DMS153 treated with DMSO at 0.1 percent for 48 hours (cell line): ENCODE data around the gene CCSER1.

Source experiments
- DNase-seq: peaks from one replicate; lab custom pipeline; 2025; ENCODE audit not compliant: unreplicated experiment; lab: John Stamatoyannopoulos, UW

CCSER1 gene

DNA sequence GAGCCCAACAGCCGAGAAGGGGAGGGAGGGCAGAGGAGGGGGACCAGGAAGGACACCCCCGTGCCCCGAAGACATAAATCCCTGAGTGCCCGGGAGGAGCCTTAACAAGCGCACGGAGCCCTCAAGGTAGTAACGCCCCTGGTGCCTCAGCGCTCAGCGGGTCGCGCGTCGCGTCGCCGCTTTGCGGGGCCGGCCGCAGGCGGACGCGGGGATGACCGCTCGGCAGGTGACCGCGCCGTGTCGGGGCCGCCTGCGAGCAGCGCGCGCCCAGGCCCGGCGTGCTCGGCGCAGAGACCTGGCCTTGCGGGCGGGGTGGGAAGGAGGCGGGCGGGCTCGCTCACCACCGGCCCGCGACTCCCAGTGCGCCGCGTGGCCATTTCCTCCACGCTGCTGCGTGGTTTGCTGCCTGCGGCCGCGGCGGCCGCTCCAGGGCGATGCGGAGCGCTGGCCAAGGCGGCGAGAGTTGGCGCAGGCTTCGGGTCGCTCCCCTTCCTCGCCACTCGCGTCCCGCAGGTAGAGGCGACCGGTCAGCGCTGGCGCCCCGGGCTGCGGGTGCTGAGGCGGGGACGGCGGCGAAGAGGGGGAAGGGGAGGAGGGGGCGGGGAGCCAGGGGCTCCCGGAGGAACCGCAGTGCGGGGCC lies 632 bp downstream of the CCSER1 start:
- no peak for DNase-seq

DNA sequence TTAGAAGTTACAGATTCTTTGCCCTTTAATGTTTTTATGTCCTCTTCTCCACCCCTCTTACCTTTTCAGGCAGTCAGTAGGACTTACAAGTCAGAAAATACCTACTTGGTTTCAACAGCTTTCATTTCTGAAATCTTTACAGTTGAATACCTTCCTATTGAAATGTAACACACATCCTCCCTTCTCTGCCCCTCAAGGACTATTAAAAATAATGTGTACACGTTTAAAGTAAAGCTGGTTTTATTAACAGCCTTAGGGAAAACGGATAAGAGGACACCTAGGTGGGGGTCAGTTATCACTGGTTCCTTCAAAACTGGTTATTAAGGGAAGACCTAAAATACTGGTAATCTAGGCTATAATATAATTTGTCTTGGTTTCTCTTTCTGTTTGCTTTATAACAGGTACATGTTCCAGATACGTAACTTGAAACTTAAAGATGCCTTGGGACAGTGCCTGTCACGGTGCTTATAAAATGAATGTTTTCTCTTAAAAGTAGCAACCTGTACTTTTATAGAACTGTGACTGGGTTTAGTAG lies 1.8 kb downstream of the CCSER1 start:
- DNase-seq: no peak

DNA sequence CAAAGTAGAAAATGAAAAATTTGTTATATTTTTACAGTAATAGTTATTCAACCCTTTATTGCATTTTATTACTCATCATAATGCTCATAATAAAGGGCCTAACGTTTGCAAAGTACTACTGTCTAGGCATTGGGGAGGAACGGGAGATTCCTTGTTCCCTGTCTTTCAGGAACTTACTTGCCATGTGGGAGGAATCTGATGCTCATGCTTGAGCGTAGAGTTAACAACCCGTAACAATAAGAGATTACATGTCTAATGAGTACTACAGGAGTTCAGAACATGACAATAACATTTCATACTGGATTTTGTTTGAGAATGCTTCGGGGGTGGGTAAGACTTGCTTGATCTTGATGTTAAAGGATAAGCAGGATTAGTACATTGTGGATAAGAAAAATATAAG lies 2.9 kb downstream of the CCSER1 start:
- DNase-seq: no peak

DNA sequence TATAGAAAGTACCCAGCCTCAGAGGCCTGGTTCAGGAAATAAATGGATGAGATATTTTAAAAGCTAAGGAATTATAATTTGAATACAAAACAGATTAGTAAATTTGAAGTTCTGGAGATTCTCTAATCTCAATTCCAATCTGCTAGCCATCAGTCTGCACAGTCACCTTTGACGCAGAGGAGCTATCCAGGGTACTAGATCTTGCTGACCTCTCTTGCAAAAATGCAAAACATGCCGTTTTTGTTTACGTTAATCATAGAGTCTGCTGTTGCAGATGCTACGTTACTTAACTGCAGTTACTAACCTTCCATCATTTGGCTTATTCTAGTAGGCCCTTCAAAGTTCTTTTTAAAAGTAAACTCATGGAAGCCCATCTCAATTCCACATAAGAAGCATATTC lies 10.4 kb downstream of the CCSER1 start:
- no peak for DNase-seq

DNA sequence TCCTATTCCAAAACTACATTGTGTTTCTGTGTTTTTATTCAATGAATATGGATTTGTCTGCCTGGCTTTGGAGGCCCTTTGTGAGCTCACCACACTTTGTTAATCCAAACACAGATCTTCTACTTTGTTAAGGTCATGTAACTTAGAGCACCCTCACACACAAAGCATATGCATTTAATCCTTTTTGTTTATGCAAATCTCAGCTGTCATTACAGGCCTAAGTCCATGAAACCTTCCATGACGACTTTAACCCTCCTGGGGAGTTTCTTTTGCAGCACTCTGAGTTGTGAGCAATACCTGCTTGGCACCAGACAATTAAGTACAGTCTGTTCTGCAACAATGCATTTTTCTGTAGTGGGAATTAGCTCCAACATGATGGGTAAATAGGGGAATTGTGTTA lies 14.9 kb downstream of the CCSER1 start:
- DNase-seq: no peak

DNA sequence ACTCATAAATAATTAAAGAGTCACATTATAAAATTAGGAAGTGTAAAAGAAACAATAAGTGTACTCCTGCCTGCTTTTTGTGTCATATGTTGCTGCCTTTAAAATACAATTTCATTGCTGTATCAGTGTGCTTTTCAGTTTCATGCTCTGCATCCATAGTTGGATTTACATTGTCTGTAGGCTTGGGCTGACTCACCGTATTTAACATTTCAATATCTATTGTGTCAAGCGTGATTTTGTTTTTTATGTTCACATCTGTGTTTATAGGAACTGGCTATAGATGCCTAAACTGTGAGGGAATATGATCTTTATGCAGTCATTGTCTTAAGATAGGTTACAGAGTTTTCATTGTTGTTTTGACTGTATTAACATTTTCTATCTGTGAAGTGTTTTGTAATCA lies 18.1 kb downstream of the CCSER1 start:
- DNase-seq: no peak

DNA sequence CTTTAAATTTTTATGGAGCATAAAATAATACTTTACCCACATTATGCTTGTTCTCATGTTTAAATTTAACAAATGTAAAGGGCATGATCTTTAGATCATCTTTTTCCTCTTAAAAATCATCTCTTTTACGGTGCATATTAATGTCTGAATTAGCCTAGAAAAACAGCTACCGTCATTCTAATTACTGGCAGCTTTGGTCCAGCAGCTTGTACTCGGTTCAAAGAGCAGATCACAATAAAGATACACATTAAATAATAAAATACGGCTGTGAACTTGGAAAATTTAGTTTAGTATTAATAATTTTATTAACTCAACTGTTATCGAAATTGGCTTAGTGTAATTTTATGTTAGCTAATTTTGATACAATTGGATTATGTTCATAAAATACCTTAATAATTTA lies 19.1 kb downstream of the CCSER1 start:
- DNase-seq: no peak

DNA sequence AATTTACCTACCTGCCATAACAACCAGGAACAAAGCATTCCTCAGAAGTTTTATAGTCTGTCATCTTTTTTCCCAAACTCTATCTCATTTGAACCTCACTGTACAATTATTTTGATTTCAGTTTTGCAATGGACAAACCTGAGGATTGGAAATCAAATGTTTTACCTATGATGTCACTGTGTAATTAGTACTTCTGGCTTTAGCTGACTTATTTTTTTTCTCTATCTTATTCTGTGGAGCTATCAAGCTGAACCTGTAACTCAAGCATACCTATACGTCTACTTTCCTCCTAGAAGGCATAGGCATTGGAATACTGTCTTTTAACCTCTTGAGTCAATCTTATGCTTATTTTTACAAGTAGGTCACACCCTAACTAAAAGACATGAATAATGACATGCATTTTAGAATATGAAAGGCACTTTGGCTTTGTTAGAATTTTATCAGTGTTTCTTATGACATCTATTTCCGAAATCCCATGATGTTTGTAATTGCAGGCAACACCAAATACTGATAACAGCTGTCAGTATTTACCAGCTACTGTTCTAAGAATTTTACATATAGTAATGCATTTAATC lies 21.5 kb downstream of the CCSER1 start:
- no peak for DNase-seq

DNA sequence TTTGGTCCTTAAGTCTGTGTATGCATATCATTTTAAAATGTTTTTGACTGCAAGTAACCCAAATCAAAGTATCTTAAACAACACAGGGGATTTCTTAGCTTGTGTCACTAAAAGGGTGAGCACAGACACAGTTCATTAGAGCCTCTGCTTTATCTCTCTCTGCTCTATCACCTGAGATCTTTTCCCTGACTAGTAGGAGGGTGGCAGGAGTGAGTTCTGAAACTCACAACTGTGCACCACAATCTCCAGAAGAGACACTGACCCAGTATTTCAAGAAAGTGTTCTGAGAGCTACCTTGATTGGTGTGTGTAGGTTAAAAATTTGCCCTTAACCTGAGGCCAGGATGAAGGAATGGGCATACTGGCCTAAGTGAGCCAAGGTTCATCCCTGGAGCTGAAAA lies 24.8 kb downstream of the CCSER1 start:
- no peak for DNase-seq

DNA sequence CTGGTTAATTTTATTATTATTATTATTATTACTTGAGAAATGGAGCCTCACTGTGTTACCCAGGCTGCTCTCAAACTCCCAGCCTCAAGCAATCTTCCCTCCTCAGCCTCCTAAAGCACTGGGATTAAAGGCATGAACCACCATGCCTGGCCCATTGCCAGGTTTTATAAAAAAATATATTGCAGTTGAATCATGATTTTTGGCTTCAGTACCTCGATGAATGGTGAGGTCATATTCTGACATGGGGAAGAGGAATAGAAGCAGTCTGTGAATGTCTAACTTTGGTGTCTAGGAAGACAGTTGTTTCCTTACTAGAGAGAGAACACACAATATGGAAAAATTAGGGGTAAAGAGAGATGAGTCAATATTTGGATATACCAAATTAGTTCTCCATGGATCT lies 32.0 kb downstream of the CCSER1 start:
- no peak for DNase-seq

DNA sequence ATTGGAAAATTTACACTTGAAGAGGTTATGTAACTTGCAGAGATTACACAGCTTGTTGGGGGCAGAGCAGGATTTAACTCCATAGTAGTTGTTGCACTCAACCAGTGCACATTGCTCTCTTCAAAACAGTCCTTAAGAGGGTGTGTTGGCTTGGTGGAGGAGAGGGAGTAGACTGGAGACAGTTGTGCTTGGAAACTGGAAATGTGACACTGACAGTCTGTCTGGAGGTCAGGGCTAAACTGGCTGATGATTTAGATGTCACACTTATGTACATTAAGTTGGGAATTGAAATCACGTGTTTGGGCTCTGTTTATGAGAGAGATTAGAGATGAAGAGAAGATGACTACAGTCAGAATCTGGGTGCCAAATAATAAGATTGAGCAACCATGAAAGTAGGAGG lies 32.9 kb downstream of the CCSER1 start:
- DNase-seq: no peak

DNA sequence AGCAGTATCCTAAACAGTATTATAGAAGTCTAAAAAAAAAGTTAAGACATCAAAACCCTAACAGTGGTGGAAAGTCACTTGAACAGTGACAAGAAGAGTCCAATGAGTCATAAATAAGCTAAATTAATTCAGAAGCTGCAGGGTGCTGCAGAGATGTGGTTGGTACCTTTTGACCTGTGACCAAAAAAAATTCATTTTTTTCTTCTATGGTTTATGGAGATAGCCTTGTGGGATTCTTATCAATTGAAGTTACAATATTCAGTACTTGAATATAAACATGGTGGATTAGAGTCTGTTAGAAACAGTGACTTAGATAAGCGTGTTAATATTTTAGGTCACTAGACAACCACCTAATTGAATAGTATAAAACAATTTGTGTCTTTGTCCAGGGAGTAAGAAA lies 35.4 kb downstream of the CCSER1 start:
- no peak for DNase-seq

DNA sequence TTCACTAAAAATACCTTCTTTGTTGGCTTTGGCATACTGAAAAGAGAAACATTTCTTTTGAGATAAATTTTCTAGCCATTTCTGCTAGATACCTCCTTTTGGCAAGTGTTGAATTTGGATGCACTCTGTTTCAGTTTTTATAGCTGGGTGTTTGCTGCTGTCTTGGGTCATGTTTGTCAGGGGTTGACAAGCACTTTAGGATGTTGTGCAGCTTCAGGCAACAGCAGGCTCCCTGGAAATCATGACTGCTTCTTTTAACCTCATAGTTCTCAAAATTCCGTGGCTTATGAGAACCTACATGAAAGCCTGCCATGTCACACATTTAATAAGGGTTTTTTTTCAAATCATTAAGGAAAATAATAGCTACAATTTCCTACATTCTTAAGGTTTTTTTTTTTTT lies 36.7 kb downstream of the CCSER1 start:
- DNase-seq: no peak

DNA sequence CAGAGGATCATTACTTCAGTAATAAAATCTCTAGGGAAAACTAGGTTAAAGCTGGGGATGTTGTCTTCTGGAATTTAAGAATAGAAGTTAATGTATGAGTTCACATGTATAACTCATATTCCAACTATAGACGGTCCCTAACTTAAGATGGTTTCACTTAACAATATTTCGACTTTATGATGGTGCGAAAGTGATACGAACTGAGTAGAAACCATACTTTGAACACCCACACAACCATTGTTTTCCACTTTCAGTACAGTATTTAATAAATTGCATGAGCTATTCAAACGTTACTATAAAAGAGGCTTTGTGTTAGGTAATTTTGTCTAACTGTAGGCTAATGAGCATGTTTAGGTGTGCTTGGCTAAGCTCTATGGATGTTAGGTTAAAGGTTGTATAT lies 38.7 kb downstream of the CCSER1 start:
- no peak for DNase-seq

DNA sequence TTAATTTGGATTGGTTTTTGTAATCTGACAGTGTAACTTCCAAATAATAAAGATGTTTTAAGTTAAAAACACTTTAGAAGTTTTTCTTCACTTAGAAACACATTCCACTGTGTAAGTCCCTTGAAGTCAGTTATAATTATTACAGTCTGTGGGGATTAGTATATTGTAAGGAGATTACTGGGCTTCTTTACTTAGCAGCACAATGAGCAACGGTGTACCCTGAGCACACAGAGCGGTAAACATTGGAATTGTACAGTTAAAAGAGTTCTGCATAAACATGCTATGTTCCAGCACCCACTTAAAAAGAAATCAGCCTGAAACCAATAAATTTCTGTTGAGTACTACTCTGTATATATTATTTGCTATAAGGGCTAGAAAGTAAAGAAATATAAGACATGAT lies 44.3 kb downstream of the CCSER1 start:
- no peak for DNase-seq

DNA sequence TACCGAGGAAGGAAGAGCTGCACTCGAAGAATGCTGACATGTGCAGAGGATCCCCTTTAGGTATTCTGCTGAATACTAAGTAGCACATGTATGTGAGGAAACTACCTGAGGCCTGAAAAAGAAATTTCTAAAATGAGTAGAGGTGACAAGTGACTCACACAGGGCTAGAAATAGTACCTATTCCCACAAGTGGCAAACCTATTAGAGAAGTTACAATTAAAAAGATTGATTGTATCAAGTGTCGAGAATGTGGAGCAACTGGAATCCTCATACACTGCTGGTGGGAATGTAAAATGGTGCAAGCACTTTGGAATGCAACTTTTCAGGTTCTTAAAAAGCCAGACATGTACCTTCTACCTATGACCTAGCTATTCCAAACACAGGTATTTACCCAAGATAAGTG lies 47.4 kb downstream of the CCSER1 start:
- no peak for DNase-seq

DNA sequence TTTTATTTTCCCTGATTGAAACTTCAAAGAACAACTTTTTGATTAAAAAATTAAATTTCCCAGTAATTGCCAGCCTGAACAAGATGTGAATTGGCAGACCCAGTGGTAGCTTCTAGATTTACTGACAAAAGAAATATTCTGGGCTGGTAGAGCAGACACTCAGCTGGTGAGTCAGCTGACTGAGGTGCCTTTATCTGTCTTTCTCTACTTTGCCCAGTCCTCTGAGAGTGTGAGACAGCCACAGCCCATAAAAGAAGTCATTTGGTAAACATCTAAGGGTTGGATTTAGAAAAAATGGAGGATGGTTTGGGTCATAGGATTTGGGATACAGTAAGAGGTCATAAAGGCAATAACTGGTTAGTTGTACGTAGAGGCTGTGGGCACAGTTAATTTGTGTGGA lies 54.5 kb downstream of the CCSER1 start:
- no peak for DNase-seq

DNA sequence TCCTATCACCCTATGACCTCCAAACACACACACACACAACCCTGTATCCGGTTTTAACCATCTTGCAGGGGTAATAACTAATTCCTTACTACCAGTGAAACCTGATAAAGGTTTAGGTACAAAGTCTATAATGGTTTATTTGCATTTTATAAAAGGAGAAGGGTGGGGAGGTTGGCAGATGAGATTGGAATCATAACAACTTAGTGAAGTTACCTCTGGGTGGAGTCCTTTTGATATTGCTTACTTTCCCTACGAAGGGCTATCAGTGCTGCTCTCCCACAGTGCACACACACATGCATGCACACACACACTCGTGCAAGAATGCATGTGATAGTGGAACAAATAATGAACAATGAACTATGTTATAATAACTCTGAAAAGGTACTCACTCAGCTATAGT lies 56.1 kb downstream of the CCSER1 start:
- DNase-seq: no peak

DNA sequence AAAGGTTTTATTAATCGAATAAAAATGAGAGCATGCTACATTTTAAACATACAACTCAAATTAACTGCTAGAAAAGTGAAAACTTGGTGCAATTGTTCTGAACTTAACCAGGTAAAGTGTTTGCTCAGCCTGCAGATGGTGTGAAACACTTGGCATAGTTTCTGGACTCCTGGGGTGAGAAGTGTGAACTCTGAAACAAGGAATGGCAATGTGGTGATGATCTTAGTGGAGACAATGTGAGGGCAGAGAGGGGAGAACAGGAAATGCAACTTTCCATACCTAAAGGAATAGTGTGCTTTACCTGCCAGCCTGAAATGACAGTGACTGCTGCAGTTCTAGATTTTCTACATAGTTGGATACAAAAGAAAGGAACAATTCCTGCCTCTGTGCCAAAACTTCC lies 57.4 kb downstream of the CCSER1 start:
- DNase-seq: no peak

DNA sequence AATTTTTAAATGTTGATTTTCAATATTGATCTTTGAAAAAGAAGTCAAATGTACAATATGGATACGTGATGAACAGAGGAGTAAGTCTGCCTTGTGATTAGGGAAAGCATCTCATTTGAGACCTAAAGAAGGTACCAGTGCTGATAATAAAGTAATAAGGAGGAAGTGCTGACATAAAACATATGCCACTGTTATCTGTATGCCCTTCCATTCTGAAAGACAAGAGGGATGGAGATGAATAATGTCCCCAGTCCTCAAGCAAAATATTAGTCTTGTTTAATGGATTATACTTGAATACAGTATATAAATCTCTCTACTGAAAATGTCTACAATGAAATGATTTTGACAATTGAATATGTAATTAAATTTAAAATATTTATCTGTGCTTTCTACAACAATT lies 58.2 kb downstream of the CCSER1 start:
- DNase-seq: no peak

DNA sequence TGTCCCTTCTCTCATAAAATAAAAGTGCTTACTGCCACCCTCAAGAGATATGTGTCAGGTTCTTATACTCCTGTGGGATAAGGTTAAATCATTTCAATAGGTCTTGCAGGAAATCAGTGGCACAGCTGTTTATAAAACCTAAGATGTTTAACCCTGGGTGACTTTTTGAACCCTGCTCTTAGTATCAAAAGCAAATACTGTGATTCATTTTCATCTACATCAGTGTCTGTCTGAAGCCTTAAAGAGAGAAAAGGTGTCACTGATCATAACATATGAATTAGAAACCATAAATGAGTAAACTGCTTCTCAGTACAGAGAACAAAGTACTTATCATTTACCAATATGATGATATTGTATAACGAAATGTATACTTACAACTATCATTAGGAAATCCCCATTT lies 59.0 kb downstream of the CCSER1 start:
- DNase-seq: no peak

DNA sequence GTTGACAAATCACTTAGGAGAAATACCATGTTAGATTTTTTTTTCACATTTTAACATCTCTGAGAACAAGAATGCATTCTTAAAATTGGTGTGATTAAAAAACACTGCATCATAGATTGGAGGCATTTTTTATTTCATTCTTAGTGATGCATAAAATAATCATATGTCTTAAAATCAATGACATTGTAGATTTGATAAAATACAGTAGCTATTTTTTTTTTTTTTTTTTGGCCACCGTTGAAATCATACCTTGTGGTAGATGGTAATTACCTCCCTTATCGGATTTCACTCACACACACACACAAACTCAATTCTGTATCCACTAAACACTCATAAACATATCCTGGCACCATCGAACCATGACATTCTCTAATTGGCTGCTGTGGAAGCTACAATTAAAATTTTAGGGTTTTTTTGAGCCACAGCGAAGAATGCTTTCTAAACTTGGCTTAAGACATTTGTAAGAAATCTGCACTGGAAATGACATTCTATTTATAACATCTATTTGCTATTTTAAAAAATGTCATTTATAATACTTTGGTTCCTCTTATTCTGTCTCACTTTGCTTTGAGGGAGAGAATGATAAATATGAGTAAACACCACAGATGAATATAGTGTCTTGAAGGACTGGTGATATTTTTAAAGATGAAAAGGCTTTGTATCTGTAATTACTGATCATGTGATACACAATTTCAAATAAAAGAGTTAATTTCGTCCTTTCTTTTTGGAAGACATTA lies 60.1 kb downstream of the CCSER1 start:
- no peak for DNase-seq
